DND-41 (cell line): ENCODE results near the gene NAA80.

Experiments
- ATAC-seq: fragments of 200-7000 bp; cut with Tn5 transposase; 3 replicates; pipeline ENCODE4 v1.9.1; 2021; ENCODE audit warnings: low read depth; ENCODE audit not compliant: insufficient read depth
- DNase-seq: peaks from one replicate; pipeline ENCODE4 v3.0.0-alpha.2; 2020
- H2AFZ ChIP-seq: 2 replicates; pipeline ENCODE4 v1.6.0; 2012; ENCODE audit warnings: low read depth, low read length
- H3K27ac ChIP-seq: 2 replicates; pipeline ENCODE4 v1.5.1; 2012; ENCODE audit warnings: low read length, inconsistent platforms
- H3K27me3 ChIP-seq: fragments of 200-600 bp; sonication (generic); 2 replicates; pipeline ENCODE4 v1.6.0; 2012; ENCODE audit warnings: low read length, mild to moderate bottlenecking, inconsistent platforms; ENCODE audit not compliant: insufficient read depth, poor library complexity
- H3K36me3 ChIP-seq: 2 replicates; pipeline ENCODE4 v1.5.1; 2012; ENCODE audit warnings: low read length, inconsistent platforms; ENCODE audit not compliant: insufficient read depth
- H3K4me1 ChIP-seq: 2 replicates; pipeline ENCODE4 v1.5.1; 2012; ENCODE audit warnings: mild to moderate bottlenecking, low read length; ENCODE audit not compliant: insufficient read depth
- H3K4me2 ChIP-seq: 2 replicates; pipeline ENCODE4 v1.6.0; 2012; ENCODE audit warnings: mild to moderate bottlenecking, moderate library complexity, low read length, inconsistent platforms; ENCODE audit not compliant: insufficient read depth
- H3K4me3 ChIP-seq, 2 experiments: fragments of 200-600 bp in 1 of 2; shearing (Covaris generic) in 1 of 2; 2 replicates each; pipeline ENCODE4 v1.5.1; 2012 to 2016; ENCODE audit warnings: inconsistent platforms in 2 of 2, low read length in 2 of 2, mild to moderate bottlenecking in 2 of 2, low read depth in 1 of 2, moderate library complexity in 1 of 2
- H3K79me2 ChIP-seq: 2 replicates; pipeline ENCODE4 v1.6.0; 2012; ENCODE audit warnings: low read length, inconsistent platforms; ENCODE audit not compliant: insufficient read depth
- H3K9ac ChIP-seq: 2 replicates; pipeline ENCODE4 v1.6.0; 2012; ENCODE audit warnings: low read depth, mild to moderate bottlenecking, inconsistent platforms, low read length, moderate library complexity
- H3K9me3 ChIP-seq: 2 replicates; pipeline ENCODE4 v1.5.1; 2012; ENCODE audit warnings: low read length, moderate library complexity, mild to moderate bottlenecking, inconsistent platforms; ENCODE audit not compliant: insufficient read depth, severe bottlenecking
- H4K20me1 ChIP-seq: 2 replicates; pipeline ENCODE4 v1.6.0; 2012; ENCODE audit warnings: low read length; ENCODE audit not compliant: insufficient read depth
- EZH2 ChIP-seq: IDR thresholded peaks from 3 replicates; pipeline ENCODE4 v1.6.1; 2012; ENCODE audit warnings: borderline replicate concordance, low read depth, mild to moderate bottlenecking, moderate library complexity, low read length, inconsistent platforms; ENCODE audit not compliant: severe bottlenecking
- TF ChIP-seq, protein P1 (sequence below): IDR thresholded peaks from 2 replicates; pipeline ENCODE4 v1.5.1; 2012; ENCODE audit warnings: borderline replicate concordance, low read length, moderate library complexity, mild to moderate bottlenecking; ENCODE audit not compliant: poor library complexity, severe bottlenecking; ENCODE audit errors: extremely low read depth

NAA80 gene

DNA sequence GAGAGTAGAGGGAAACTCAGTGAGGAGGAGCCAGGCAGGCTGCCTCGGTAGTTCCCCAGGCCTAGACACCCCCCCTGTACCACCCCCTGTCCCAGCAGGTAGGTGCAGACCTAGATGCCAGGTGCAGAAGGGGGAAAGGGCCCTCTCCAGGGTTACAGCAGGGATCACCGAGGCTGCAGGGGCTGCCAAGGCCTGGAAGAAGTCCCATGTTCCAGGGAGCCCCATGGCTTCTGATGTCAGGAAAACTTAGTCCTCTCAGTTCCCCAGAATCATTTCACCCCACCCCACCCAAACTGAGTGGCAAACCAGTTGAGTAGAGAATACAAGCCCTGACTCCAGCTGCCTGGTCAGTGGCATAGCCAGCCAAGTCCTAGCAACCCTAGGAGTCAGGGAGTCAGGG is 37.7 kb downstream of the NAA80 start:
- Histone ChIP-seq H3K9me3 (no peaks in the 10 kb centered on the region), H2AFZ (no peak overlapping the region), H3K79me2 (no peaks in the 10 kb centered on the region), H3K27me3 (no peaks in the 10 kb centered on the region), H3K4me2 (0 out of 2 replicates have a peak overlapping the region, but pooled peaks have one; percentile 81), H4K20me1 (peaks cover 8% of the 10 kb centered on the region; the same call in 1 of the 2 replicates), H3K4me1 (peaks cover 18% of the 10 kb centered on the region), H3K4me3 (no peak overlapping the region), H3K36me3 (peaks cover 18% of the 10 kb centered on the region), H3K27ac (no peak overlapping the region), H3K9ac (peak overlapping the region; percentile 61; the same call in 1 of the 2 replicates)
- no peak for DNase-seq
- ATAC-seq = no peak
- TF ChIP-seq EZH2 = no peak
- TF ChIP-seq, protein P1, sequence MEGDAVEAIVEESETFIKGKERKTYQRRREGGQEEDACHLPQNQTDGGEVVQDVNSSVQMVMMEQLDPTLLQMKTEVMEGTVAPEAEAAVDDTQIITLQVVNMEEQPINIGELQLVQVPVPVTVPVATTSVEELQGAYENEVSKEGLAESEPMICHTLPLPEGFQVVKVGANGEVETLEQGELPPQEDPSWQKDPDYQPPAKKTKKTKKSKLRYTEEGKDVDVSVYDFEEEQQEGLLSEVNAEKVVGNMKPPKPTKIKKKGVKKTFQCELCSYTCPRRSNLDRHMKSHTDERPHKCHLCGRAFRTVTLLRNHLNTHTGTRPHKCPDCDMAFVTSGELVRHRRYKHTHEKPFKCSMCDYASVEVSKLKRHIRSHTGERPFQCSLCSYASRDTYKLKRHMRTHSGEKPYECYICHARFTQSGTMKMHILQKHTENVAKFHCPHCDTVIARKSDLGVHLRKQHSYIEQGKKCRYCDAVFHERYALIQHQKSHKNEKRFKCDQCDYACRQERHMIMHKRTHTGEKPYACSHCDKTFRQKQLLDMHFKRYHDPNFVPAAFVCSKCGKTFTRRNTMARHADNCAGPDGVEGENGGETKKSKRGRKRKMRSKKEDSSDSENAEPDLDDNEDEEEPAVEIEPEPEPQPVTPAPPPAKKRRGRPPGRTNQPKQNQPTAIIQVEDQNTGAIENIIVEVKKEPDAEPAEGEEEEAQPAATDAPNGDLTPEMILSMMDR = no peak

DNA sequence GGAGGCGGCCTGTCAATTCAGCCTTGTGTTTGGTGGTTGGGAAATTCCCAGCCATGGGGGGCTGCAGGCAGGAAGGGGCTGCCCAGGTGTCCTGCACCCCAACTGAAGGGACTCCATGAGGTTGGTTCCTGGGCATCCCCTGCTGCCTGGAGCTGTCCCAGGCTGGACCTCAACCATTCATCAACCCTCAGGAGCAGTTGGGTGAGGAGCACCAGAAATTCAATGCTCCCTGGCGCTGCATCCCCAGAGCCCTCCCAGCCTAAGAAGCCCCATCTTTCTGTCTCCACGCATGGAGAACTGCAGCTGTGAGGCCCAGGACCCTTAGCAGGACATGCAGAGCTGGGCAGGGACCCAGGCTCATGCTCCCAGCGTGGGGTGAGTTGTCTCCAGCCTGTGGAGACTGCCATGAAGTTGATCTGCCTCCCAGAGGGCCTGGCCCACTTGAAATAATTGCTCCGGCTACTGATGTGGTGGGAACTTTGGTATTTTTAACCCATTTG is 38.2 kb downstream of the NAA80 start:
- peak overlapping the region; percentile 52; the same call in 1 of the 2 replicates for H3K27ac ChIP-seq
- ATAC-seq (no peak), DNase-seq (no peak)
- peaks cover 24% of the 10 kb centered on the region for H3K36me3 ChIP-seq
- H3K4me3 ChIP-seq = peak overlapping the region in 1 of 2 experiments; percentile 60; a peak in 3 of 4 replicates
- peaks cover 18% of the 10 kb centered on the region for H3K4me1 ChIP-seq
- H3K9ac ChIP-seq = peak overlapping the region; percentile 61
- no peaks in the 10 kb centered on the region for H3K9me3 ChIP-seq
- peaks cover 12% of the 10 kb centered on the region; the same call in 1 of the 2 replicates for H4K20me1 ChIP-seq
- TF ChIP-seq, protein P1 = no peak
- no peak for TF ChIP-seq EZH2
- no peaks in the 10 kb centered on the region for H3K79me2 ChIP-seq
- H3K27me3 ChIP-seq = no peaks in the 10 kb centered on the region
- peak overlapping the region; percentile 81 for H3K4me2 ChIP-seq
- H2AFZ ChIP-seq = peak overlapping the region; percentile 65; the same call in 1 of the 2 replicates

DNA sequence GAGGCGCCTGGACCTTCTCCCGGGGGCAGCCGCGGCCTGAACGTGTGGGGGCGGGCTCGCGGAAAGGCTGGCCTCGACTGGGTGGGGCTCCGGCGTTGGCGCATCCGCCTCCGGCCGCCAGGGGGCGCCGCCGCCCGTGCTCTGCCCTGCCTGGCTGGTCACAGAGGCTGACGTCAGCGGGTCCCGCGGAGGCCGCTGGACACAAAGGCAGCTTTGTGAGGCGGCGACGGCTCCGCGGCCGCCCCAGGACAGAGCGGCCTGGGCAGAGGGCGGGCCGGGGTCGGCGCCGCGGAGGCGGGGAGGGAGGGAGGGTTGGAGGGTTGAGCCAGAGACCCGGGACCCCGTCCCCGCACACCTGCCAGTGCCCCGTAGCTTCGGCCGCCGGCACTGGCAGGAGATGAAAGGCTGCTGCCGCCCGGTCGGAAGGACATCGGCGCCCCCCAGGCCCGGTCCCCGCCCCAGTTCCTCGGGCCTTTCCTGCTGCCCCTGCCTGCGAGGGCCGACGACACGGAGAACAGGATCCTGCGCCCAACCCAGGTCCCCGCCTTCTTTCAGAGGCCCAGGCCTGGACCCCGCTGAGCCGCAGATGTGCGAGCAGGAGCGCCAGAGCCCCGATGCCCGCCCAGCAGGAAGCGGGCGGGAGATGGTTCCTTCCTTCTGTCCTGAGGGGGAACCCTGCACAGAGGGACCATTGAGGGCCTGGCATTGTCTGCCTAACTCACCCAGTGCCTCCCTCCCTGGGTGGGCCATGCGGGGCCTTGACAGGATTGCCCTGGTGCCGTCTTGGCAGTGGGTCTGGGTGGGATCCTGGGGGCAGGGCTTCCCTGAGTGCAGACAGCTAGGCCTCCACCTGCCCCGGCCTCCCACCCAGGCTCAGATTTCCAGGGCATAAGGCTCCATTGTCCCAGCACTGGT is 38.9 kb downstream of the NAA80 start:
- H3K36me3 ChIP-seq = peaks cover 27% of the 10 kb centered on the region
- TF ChIP-seq, protein P1 = peak; percentile 95
- no peak for TF ChIP-seq EZH2
- peak overlapping the region; percentile 52 for H3K27ac ChIP-seq
- ATAC-seq (peak; percentile 91), DNase-seq (peak; percentile 83)
- peak overlapping the region; percentile 65 for H2AFZ ChIP-seq
- H3K9me3 ChIP-seq = no peaks in the 10 kb centered on the region
- peak overlapping the region; percentile 61 for H3K9ac ChIP-seq
- H3K4me2 ChIP-seq = peak overlapping the region; percentile 81
- peaks cover 14% of the 10 kb centered on the region for H4K20me1 ChIP-seq
- peaks cover 18% of the 10 kb centered on the region for H3K4me1 ChIP-seq
- H3K4me3 ChIP-seq = peak overlapping the region; percentile 19 to 60; a peak in 3 of 4 replicates
- no peaks in the 10 kb centered on the region for H3K79me2 ChIP-seq
- H3K27me3 ChIP-seq = no peaks in the 10 kb centered on the region
